HG03159 (cell line): Measurements from ENCODE around the gene C16orf87.
"Not testable (repeated sequence)": the region's sequence is repeated elsewhere in the genome, so short reads cannot be mapped to it uniquely, and the experiment has no call there.

Experiments used
- ATAC-seq: cut with Tn5 transposase; IDR thresholded peaks from one replicate; pipeline ENCODE4 v1.9.1; 2021; ENCODE audit warnings: mild to moderate bottlenecking, moderate library complexity; ENCODE audit not compliant: unreplicated experiment

C16orf87 gene

DNA sequence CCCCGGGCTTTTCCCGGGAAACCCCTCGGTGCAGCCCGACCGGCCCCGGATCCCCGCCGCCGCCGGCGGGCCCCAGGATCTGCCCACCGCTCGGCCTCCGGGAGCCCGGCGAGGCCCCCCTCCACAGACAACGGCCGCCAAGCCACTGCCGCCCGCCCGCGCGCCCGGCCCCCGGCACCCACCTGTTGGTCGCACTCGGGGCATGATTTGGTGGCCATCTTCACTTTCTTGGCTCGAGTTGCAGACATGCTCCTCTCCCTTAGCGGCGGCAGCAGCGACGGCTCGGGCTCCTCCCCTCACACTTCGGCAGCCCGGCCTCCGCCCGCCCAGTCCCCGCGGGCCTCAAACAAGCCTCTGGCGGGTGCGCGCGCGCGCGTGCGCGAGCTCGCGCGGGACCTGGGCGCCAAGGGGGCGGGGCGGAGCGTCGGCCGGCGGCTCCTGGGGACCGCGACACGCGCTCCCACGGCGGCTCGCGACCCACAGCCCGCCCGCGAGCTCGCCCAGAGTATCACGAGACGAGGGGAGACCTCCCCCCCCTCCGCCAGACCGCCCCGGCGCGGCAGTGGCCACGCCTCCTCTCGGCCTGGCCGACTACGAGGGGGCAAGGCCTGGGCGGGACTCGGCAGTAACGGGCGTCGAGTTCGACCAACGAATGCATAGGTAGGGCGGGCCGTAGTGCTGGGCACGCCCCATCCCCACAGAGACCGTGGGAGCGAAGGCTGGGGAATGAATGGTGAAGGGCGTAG, at the start of gene C16orf87:
Gene C16orf87, minus strand, starts transcription at position 279 of the 746 bp plus-strand sequence. Its CDS starts 31 bp downstream, at position 248.
- ATAC-seq = peak; percentile 97

GRCh38 chr16:46875243-46875642, 44.3 kb upstream of the C16orf87 start:
- no peak for ATAC-seq

GRCh38 chr16:46873201-46873600, 42.2 kb upstream of the C16orf87 start:
- ATAC-seq = no peak

DNA sequence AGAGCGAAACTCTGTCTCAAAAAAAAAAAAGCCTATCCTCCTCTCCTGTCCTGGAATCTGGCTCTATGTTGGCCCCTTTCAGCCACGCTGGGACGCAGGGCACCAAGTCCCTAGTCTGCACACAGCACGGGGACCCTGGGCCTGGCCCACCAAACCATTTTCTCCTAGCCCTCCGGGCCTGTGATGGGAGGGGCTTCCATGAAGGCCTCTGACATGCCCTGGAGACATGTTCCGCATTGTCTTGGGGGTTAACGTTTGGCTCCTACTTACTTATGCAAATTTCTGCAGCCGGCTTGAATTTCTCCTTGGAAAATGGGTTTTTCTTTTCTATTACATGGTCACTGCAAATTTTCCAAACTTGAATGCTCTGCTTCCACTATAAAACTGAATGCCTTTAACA, 40.6 kb upstream of the C16orf87 start:
- ATAC-seq = no peak

GRCh38 chr16:46868891-46869290, 37.9 kb upstream of the C16orf87 start:
- not testable (repeated sequence) for ATAC-seq

- not testable (repeated sequence) for ATAC-seq
Observed at GRCh38 chr16:46867486-46867885, 36.5 kb upstream of the C16orf87 start.

- ATAC-seq = no peak
Observed at GRCh38 chr16:46866286-46866685, 35.3 kb upstream of the C16orf87 start.

GRCh38 chr16:46862555-46863447, 31.8 kb upstream of the C16orf87 start:
- ATAC-seq = no peak

DNA sequence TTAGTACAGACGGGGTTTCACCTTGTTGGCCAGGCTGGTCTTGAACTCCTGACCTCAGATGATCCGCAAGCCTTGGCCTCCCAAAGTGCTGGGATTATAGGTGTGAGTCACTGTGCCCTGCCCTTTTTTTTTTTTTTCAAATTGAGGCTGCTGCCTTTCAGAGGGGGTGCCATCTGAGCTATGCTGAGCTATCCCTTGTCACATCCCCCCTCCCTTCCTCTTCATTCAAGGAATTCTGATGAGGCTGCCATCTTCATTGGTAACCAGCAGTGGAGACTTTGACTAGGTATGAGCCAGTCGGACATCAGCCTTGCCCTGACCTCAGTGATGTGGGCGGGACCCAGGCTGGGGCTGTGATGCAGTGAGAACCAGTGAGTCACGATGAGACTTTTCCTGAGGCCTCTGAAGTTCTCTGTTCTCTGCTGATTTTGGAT, 28.8 kb upstream of the C16orf87 start:
- no peak for ATAC-seq

- no peak for ATAC-seq
Observed at GRCh38 chr16:46858151-46858550, 27.2 kb upstream of the C16orf87 start.

DNA sequence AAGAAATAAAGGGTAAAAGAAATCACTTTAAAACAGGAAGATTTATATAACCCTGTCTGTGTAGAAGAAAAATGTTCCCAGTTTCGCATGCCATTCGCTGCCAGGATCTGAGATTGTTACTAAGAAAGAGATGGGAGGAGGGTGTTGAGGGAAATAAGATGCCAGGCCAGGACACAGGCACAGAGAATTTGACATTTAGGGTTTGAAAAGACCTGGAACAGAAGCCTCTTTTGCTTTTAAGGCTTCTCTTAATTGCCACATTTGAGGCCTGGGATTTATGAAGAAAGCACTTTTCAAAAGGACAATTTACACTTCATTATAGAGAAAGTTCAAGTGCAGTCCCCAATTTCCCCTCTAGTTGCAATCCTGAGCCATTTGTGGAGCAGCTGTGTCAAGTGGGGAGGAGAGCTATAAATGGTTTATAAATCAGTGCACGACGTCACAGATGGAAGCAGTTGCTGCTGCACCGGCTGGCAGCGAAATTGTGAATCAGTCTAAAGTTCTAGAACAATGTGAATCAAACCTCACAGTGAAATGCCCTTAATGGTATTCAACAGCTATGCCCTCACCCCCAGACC, 26.5 kb upstream of the C16orf87 start:
- ATAC-seq = no peak

DNA sequence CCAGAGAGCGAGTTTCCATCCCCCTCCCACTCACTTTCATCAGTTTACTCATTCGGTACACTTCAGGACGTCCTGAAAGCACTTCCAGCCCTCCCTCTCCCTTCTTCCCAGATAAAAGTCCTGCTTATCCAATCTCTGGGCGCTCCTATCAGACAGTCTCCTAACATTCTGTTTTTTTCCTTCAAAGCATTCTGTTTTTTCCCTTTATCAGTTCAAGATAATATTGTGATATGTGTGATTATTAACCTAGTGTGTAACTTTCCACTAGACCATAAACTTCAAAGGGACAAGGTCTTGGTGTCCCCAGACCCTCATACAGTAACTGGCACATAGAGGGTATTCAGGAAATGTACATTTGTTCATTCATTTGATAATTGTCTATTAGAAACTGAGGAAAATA, 24.4 kb upstream of the C16orf87 start:
- no peak for ATAC-seq

- no peak for ATAC-seq
Observed at GRCh38 chr16:46854846-46855245, 23.9 kb upstream of the C16orf87 start.

- ATAC-seq = peak; percentile 53
Observed at GRCh38 chr16:46853713-46854443, 22.9 kb upstream of the C16orf87 start.

GRCh38 chr16:46852130-46852529, 21.1 kb upstream of the C16orf87 start:
- ATAC-seq = no peak

DNA sequence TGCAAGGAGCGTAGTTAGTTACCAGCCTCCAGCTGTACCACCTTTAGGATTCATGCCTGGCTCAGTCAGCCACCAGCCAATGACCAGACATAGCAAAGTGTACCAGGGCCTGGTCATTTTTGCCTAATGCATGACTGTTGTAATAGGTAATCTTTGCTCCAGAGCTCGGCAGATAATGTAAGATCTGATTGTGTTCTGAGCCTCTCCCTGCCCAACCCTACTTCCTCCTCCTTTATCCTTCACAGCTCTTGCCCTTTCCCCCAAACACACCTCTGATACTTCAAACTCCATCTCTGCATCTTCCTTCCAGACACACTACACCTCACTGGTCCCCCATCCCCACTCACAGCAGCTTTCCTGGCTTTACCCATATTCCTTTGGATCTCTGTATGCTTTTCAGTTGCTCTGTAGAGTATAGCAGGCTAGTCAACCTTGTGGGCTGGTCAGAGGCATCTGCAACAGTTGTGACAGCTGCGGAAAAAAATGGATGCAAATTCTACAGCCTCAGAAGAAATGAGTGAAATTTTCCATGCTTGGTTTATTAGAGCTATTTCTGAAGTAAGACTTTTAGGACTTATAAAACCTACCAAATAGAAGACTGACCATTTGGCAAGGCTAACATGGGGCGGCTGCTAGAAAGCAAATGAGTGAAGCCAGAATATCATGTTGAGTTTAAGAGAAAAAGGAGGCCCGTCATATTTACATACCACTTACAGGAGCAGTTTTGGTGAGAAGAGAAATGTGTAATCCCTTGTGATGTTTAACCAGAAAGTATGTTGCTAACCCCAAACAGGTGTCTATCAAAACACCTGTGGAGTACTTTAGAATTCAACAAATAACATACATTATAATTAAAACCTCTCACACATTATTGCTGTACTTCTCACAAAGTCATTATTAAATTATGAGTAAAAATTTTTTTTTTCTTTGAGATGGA, 19.9 kb upstream of the C16orf87 start:
- ATAC-seq = peak; percentile 59

DNA sequence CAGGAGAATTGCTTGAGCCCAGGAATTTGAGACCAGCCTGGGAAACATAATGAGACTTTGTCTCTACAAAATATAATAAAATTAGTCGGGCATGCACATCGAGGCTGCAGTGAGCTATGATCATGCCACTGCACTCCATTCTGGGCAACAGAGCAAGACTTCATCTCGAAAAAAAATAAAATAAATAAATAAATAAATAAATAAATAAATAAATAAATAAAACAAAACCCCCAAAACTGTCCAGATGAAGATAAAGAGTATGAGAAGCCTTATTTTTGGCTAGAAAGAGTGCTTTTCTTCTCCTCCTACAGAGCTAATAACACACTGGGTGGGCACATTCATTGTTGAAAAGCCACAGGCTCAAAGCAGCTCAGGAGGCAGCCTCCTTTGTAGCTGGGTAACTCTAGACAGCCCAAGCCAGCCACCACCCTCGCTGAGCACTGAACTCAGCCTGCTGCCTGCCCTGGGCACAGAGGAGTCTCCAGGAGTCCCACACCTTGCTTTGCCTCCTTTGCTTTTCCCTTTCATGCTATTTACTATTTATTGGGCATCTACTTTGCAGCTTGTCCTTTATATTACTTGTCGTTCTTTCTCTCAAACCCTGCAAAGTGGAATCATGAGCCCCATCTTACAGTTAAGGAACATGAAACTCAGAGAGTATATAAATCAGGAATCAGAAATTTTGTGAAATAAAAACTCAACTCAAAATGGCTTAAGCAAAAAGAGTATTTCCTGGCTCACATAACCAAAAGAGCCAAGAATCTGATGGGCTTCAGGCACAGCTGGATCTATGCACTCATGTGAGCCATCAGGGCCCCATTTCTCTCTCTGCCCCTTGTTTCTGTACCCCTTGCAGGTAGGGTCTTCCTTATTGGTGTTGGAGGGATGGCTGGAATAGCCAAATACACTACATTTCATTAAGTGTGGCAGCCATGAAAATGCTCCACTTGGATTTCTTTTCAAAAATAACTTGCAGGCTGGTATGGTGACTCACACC, 18.1 kb upstream of the C16orf87 start:
- ATAC-seq = no peak

DNA sequence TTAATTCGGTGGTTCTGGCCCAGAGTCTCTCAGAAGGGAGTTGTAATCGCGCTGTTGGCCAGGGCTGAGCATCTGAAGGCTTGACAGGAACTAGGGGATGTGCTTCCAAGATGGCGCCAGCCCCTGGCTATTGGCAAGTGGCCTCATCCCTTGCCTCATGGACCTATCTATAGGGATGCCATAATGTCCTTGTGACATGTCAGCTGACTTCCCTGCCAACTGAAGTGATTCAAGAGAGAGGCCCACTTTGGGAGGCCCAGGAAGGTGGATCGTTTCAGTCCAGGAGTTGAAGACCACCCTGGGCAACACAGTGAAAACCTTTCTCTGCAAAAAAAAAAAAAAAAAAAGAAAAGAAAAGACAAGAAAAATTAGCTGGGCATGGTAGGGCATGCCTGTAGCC, 15.0 kb upstream of the C16orf87 start:
- no peak for ATAC-seq

DNA sequence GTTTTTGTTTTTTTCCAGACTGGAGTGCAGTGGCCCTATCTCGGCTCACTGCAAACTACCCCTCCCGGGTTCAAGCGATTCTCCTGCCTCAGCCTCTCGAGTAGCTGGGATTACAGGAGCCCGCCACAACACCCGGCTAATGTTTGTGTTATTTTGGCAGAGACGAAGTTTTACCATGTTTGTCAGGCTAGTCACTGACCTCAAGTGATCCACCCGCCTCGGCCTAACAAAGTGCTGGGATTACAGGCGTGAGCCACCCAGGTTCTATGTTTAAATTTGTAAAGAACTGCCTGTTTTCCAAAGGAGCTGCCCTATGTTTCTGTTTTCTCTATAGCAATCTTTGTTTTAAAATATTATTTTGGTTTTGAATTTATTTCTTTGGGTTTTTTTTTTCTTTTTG, 13.8 kb upstream of the C16orf87 start:
- no peak for ATAC-seq
